Measurements from ENCODE around the gene GBF1.

DNA sequence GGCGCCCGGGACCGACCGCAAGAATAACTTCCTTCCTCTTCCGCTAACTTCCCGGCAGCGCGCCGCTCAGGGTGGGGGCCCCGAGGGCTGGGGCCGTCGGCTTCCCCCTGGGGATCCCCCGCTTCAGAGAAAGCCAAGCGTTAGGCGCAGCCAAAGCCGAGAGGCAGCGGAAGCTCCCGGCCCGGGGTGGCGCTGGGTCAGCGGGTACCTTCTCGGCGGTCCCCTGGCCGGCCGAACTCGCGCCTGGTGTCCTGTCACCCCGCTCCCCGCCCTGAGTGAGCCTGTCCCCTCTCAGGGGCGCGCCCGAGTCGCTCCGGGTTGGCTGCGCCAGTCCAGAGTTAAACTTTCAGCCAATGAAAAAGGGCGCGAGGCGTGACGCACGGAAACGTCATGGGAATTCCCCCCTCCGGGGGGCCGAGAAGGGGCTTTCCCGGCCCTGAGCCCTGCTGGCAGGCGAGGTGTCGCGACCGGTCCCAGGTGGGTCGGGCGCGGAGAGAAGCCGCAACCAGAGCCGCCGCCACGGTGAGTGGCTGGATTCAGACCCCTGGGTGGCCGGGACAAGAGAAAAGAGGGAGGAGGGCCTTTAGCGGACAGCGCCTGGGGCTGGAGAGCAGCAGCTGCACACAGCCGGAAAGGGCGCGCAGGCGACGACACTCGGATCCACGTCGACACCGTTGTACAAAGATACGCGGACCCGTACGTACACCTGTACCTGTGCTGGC, 148.9 kb downstream of the GBF1 start:
- no peak for TF ChIP-seq CTCF (IDR thresholded peaks at IDR 0.05; ENCODE audit: poor library complexity)
- TF ChIP-seq EZH2 (IDR thresholded peaks at IDR 0.05; ENCODE audit: borderline replicate concordance) = no peak
- no peak for TF ChIP-seq EZH2phosphoT487 (IDR thresholded peaks at IDR 0.05; ENCODE audit: low read depth, severe bottlenecking, unreplicated experiment)

Data from hepatocyte (in vitro differentiated cells).